Measurements from ENCODE around the gene SPATA32. TPM values are rescaled to one million over a fixed set of nuclear protein-coding genes. Genes with fewer than 3 reads are reported as not detected.
"Not testable (repeated sequence)": the region's sequence is repeated elsewhere in the genome, so short reads cannot be mapped to it uniquely, and the experiment has no call there.

Gene SPATA32
- total RNA-seq, 1 donor from 2014 or later = not detected

DNA sequence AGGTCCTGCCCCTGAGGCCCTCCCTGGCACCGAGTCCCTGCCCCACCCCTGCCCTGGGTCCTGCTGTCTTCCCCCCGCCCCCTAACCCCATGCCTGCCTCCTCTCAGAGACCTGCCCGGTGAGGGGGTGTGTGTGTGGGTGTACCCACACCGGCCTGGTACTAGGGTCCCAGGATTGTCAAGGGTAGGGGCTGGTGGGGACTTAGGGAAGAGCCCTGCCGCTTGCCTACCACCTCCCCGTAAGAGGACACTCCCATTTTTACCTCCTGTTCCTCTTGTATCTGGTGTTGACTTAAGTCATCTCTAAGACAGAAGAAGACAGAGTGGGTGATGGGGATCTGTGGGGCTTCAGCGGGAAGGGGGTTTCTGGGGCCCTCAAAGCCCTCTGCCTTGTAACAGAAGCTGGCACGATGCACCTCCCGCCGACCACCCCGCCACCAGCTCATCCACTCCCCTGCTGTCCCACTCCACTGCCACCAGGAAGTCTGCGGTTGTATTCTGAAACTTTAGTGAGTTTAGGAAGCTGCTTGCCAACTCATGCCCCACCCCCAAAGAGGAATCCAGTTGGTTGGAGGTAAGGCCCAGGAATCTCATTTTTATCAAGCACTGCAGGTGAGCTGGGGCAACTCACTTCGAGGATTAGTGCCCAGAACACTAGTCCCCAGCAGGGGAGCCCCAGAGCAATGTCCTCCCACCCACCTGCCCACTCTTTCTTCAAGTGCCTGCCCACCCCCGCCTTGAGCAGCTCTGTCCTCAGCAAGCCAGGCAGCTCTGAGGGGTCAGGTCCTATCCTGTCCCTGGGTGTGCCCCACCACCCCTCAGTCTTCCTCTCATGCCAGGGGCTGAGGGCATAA is 5.6 kb downstream of the SPATA32 start:
- intact Hi-C loops (cut with DNase I) = no loop called here
- no peak for DNase-seq (ENCODE audit: low spot score)

DNA sequence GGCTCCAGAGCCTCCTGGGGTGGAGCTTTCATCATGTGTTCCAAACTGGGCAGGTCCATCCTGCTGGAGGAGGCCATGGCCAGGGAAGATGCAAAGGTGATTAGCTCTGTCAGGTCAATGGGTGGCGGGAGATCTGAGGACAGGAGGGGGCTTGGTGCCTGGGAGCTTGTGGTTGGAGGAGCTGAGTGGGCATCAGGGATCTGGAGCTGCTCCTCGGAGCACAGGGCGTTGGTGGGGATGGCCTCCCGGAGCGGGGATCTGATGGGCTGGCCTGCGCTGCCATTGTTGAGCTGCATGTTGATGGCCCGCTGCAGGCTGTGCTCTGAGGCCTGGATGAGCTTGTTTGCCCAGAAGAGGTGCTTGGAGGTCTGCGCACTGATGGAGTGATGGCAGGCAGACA is 6.5 kb downstream of the SPATA32 start:
- intact Hi-C loops (cut with DNase I) = no loop called here
- no peak for DNase-seq (ENCODE audit: low spot score)

DNA sequence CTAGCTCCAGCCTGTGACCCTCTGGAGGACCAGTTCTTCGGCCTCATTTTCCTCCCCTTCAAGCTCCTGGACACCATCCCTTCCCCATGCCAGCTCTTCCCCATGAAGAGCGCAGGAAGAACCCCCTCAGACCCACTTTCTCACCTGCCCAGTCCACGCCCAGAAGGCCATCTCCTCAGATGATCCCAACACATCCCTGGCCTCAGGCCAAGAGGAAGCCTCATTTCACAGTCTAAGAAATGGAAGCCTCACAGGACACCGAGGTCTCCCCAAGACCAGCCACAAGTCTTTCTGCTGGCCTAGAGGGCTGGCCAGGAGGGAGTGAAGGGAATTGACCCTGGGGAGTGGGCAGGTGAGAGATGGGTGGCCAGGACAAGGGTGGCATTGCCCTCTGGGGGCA is 8.0 kb downstream of the SPATA32 start:
- no peak for DNase-seq (ENCODE audit: low spot score)
- intact Hi-C loops (cut with DNase I) = no loop called here

DNA sequence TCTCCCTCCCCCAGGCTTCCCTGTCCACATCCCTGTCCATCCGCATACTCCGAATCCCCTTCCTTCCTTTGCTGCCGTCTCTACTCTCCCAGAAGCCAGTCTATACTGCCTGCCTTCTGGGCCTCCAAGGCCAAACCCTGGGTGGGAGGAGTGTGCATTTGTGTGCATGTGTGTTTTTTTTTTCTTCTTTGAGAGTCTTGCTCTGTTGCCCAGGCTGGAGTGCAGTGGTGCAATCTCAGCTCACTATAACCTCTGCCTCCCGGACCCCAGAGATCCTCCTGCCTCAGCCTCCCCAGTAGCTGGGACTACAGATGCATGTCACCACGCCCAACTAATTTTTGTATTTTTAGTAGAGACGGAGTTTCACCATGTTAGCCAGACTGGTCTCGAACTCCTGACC is 8.7 kb downstream of the SPATA32 start:
- intact Hi-C loops (cut with DNase I); DNase-seq (ENCODE audit: low spot score): not testable (repeated sequence)

DNA sequence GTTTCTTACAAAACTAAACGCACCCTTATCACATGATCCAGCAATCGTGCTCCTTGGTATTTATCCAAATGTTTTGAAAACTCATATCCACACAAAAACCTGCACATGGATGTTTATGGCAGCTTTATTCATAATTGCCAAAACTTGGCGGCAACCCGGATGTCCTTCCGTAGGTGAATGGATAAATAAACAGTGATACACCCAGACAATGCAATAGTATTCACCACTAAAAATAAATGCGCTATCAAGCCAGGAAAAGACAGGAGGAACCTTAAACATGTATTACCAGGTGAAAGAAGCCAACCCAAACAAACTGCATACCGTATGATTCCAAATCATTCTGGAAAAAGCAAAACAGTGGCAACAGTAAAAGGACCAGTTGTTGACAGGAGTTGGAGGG is 10.0 kb downstream of the SPATA32 start:
- intact Hi-C loops (cut with DNase I) = no loop called here
- no peak for DNase-seq (ENCODE audit: low spot score)

DNA sequence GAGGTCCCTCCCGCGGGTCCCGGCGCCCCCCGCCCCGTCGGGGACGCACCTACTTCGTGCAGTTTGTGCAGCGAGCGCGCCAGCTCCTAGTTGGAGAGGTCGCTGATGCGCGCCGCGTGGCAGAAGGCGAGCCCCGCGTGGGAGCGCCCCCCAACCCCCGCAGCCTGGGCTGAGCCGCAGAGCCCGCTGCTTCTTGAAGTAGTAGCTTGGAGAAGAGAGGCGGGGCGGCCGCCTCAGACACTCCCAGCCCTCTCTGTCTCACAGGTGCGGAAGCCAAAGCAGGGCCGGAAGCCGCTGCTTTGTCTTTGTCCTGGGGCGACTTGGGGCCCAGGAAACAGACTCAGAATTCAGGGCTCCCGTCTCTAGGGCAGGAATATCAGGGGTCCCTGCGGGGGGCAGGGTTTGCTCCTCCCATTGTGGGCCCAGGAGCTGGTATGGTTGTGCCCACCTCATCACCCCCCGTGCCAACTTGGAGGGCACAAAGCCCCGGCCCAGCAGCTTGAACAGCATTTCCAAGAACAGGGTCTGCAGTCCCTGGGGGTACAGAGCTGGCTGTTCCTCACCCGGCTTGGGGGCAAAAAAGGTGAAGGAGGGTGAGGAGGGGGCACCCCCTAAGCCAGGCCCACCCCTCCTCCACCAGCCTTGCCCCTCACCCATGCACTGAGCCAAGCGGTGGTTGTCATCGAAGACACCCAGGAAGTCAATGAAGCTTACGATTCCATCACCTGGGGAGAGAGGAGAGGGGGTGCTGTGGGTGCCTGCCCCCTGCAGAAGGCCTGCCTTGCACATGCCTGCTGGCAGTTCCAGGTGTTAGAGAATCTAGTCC is 13.5 kb downstream of the SPATA32 start:
- DNase-seq (ENCODE audit: low spot score) = no peak
- intact Hi-C loops (cut with DNase I) = no loop called here

DNA sequence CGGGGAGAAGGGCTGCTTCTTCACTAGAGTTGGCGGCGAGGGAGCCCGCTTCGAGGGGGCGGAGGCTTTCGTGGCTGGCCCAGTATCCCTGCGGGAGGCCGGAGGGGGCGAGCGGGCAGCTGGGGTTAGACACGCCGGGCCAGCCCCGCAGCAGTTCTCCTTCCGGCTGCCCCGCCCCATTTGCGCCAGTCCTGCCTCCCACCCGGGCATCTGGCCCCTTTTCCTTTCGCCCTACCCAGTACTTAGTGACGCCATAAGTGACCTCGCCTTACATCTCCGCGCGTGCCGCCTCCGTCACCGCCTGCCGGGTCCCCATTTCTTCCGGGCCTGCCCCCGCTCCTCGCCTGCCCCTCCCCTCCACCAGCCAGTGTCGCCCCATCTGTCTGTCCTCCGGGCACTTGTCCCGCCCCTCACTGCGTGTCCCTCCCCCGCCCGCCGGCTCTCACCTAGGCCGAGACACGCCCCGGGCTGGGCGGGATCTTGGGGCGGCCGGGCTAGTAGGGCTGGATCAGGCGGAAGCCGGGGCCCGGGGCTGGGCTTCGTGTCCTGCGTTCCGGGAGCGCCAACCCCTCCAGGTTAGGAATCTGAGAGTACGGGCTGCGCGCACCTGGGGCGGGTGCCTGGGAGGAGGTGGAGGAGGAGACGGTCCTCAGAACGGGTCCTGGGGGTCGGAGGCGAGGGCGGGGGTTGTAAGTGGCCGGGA is 14.3 kb downstream of the SPATA32 start:
- intact Hi-C loops (cut with DNase I) = no loop called here
- DNase-seq (ENCODE audit: low spot score) = peak; percentile 95

DNA sequence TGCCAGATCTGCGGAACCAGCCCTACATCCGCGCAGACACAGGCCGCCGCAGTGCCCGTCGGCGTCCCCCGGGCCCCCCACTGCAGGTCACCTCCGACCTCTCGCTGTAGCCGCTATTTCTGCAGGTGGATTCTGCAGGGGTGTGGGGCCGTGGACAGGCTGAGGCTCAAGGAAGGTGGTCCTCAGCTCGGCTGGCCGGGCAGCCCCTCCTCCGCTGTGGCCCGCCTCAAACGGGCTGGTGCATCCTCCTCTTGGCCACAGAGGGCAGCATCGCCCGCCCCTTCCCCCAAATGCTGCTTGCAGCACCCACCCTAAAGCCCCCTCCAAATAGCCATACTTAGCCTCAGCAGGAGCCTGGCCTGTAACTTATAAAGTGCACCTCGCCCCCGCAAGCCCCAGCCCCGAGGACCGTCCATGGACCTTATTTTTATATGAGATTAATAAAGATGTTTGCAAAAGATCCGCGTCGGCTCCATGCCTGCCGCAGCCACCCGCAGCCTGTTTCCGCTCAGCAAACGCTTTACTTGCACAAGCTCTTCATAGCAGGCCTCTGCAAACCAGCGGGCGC is 14.9 kb downstream of the SPATA32 start:
- intact Hi-C loops (cut with DNase I) = no loop called here
- no peak for DNase-seq (ENCODE audit: low spot score)

DNA sequence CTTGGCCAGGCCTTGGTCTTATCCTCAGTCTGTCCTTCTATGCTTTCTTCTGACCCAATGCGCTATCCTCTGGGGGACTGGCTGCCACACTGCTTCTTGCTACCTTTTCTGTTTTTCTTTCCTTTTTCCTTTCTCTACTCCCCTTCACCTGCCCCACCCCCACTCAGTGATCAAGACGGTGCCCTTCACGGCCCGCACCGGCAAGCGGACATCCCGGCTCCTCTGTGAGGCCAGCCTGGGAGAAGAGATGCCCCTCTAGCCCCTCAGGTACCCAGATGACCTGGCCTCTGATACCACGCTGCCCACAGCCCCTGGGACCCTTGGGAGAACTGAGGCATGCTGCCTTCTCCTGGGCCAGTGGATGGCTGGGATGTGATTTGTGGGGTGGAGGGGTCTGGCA is 15.6 kb downstream of the SPATA32 start:
- intact Hi-C loops (cut with DNase I) = no loop called here
- no peak for DNase-seq (ENCODE audit: low spot score)

DNA sequence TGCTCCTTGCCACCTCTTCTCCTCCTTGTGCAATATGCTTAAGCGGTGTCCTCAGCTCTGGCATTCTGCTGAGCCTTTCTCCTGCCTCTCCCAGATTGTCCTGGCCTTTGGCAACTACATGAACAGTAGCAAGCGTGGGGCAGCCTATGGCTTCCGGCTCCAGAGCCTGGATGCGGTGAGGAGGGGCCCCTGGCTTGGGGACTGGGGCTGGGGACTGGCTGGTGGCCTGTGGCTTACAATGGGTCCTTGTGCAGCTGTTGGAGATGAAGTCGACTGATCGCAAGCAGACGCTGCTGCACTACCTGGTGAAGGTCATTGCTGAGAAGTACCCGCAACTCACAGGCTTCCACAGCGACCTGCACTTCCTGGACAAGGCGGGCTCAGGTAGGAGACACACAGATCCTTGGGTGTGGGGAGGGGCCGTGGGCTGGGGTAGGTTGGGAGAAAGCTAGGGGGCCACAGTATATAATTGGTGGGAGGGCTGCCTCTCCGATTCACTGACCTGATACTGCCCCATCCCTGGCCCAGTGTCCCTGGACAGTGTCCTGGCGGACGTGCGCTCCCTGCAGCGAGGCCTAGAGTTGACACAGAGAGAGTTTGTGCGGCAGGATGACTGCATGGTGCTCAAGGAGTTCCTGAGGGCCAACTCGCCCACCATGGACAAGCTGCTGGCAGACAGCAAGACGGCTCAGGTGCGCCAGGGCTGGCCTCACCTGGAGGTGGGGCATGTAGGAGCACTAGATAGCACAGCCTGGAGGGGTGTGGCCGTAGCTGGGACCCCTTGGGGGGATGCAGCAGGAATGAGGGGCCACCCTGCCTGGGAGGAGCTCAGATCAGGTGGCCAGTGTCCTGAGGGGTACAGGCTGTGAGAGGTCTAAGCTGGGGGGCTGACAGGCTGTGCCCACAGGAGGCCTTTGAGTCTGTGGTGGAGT is 16.9 kb downstream of the SPATA32 start:
- intact Hi-C loops (cut with DNase I) = no loop called here
- DNase-seq (ENCODE audit: low spot score) = no peak

DNA sequence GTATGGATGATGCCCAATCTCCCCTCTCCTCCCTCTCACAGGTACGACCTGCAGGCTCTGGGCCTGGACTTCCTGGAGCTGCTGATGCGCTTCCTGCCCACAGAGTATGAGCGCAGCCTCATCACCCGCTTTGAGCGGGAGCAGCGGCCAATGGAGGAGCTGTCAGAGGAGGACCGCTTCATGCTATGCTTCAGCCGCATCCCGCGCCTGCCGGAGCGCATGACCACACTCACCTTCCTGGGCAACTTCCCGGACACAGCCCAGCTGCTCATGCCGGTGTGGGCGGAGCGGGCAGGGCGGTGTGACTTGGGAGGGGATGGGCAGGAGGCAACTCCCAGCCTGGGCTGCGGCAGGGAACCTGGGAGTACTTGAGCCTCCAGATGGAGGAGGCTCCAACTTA is 18.1 kb downstream of the SPATA32 start:
- intact Hi-C loops (cut with DNase I) = no loop called here
- no peak for DNase-seq (ENCODE audit: low spot score)

DNA sequence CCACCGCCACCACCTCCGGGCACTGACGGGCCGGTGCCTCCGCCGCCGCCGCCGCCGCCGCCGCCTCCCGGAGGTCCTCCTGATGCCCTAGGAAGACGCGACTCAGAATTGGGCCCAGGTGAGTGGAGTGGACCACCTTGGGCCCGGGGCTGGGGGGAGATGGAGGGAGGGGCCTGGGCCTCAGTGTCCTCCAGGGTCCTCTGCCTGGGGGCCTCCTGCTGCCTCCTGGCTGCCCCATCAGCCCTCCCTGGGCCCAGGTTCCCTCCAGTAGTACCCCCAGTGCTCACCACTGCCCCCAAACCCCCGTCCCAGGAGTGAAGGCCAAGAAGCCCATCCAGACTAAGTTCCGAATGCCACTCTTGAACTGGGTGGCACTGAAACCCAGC is 19.9 kb downstream of the SPATA32 start:
- intact Hi-C loops (cut with DNase I) = no loop called here
- DNase-seq (ENCODE audit: low spot score) = no peak

DNA sequence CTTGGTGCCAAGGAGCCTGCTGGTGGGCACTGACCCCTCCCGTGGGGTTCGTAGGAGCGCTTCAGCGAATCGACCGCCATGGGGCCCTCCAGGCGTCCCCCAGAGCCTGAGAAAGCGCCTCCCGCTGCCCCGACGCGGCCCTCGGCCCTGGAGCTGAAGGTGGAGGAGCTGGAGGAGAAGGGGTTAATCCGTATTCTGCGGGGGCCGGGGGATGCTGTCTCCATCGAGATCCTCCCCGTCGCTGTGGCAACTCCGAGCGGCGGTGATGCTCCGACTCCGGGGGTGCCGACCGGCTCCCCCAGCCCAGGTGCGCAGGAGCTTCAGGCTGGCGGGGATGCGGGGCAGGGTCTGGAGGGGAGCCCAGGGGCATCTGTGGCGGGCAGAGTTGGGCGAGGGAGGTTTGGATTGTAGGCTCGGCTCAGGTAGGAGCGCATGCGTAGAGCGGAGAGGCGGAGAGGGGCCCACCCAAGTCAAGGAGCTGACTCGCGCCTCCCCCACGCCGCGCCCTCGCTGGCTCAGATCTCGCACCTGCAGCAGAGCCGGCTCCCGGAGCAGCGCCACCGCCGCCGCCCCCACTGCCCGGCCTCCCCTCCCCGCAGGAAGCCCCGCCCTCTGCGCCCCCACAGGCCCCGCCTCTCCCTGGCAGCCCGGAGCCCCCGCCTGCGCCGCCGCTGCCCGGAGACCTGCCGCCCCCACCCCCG is 20.4 kb downstream of the SPATA32 start:
- DNase-seq (ENCODE audit: low spot score) = no peak
- intact Hi-C loops (cut with DNase I) = no loop called here

DNA sequence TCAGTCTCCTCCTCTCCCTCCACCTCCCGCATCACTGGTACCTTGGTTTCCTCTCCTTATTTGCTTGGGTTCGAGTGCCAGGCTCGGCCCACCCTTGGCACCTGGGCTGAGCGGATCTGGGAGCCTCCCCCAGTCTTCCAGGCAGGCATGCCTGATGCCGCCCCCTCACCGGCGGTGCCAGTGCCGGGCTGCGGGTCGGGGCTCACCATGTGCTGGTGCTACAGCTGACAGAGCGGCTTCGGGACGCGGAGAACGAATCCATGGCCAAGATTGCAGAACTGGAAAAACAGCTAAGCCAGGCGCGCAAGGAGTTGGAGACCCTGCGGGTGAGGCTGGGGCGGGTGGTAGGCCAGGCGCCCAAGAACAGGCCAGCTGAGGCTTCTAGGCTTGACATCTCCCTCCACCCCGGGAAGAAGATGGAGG is 21.0 kb downstream of the SPATA32 start:
- DNase-seq (ENCODE audit: low spot score) = no peak
- intact Hi-C loops (cut with DNase I) = no loop called here

DNA sequence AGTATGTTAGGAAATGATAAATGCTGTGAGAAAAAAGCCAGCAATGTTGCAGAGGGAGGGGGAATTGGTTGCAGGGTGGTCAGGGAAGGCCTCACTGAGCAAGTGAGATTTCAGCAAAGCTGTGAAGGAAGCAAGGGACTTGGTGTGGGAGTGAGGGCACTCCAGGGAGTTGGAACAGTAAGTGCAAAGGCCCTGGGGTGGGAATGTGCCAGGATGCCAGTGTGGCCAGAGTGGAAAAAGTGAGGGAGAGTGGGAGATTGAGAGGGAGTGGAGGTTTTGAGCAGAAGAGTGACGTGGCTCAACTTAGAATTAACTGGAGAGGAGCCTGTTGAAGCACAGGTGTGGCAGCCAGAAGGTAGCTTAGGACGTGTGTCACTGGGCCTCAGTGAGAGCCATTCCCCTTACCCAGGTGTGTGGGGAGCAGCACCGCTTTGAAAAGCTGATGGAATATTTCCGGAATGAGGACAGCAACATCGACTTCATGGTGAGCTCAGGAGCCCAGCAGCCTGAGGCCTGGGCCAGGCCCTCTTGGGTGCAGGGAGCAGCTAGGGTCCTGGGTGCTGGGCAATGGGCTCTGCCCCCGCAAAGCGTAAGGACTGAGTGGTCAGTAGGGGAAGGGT is 23.6 kb downstream of the SPATA32 start:
- intact Hi-C loops (cut with DNase I) = no loop called here

DNA sequence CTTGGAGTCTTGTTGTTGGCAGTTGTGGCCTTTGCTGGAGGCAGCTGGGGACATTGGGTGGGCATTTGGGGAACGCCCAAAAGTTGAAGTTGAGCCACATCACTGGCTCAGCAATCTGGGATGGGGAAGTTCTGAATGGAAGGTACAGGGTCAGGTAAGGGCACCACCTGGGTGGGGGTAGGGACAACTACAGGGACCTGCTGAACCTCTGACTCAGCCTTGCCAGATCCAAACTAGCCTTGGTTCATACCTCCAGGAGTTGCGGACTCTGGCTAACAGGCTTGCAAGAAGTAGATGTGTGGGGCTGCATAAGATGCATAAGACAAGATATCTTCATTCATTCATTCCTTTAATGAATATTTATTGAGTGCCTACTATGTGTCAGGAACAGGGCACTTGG is 24.2 kb downstream of the SPATA32 start:
- no peak for DNase-seq (ENCODE audit: low spot score)
- intact Hi-C loops (cut with DNase I) = no loop called here

More for the DNA sequence above, 23.6 kb downstream of the SPATA32 start:
- no peak for DNase-seq (ENCODE audit: low spot score)

DNA sequence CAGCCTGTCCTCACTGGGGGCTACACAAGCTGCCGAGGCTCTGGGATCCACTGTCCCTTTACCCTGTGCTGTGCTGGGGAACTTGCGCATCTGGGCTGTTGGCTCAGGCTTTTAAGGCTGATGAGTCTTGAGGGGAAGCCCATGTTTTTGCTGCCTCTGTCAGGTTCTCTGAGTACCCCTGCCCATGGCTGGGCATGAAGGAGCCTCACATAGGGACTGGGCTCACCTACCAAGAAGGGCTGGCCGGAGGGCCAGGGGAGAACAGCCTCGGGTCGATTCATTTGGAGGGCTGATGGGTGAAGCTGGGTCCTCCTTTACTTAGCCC is 25.6 kb downstream of the SPATA32 start:
- intact Hi-C loops (cut with DNase I) = no loop called here
- DNase-seq (ENCODE audit: low spot score) = no peak
